Muscle of leg (tissue), 11 donors: ENCODE results near the gene STARD3. TPM values are rescaled to one million over a fixed set of nuclear protein-coding genes. Genes with fewer than 3 reads are reported as not detected.
A peak's percentile ranks its signal among the peaks of the same experiment; 100 is the strongest.
"Not testable (repeated sequence)": the region's sequence is repeated elsewhere in the genome, so short reads cannot be mapped to it uniquely, and the experiment has no call there.

Experiments used
- DNase-seq: peaks from one replicate; pipeline ENCODE4 v3.0.0; 2013
- H3K27ac ChIP-seq: one replicate; pipeline ENCODE4 v1.5.1; 2013; ENCODE audit warnings: mild to moderate bottlenecking, low read length, control low read depth
- H3K27me3 ChIP-seq: one replicate; pipeline ENCODE4 v1.6.1; 2013; ENCODE audit warnings: low read length; ENCODE audit not compliant: control insufficient read depth, insufficient read depth
- H3K36me3 ChIP-seq: one replicate; pipeline ENCODE4 v1.6.1; 2013; ENCODE audit warnings: low read length; ENCODE audit not compliant: control insufficient read depth, insufficient read depth
- H3K4me1 ChIP-seq: one replicate; pipeline ENCODE4 v1.6.1; 2013; ENCODE audit warnings: low read length; ENCODE audit not compliant: control insufficient read depth, insufficient read depth
- H3K4me3 ChIP-seq: one replicate; pipeline ENCODE4 v1.5.1; 2013; ENCODE audit warnings: low read length, control low read depth
- H3K9me3 ChIP-seq: replicated peaks from 2 replicates; pipeline ENCODE4 v1.6.1; 2013; ENCODE audit warnings: low read depth, low read length; ENCODE audit not compliant: control insufficient read depth
- WGBS: methylation state at CpG from one replicate; pipeline ENCODE4 v1.1.5; 2013; ENCODE audit warnings: missing lambda C conversion rate; ENCODE audit not compliant: insufficient coverage; 5-methylcytosine and 5-hydroxymethylcytosine counted together
- polyA plus RNA-seq, 8 donors: library from polyadenylated mRNA; unstranded; fragments of 120-200 nt; gene quantifications; one replicate each; pipeline versions ENCODE4 v1.2.1 to v1.2.3, GENCODE V29; 2013; ENCODE audit warnings: inconsistent platforms in 1 of 8, low replicate concordance in 1 of 8; ENCODE audit not compliant: insufficient read length in 8 of 8, insufficient read depth in 1 of 8
- total RNA-seq: library from RNA; stranded (reverse); fragments of 120-200 nt; gene quantifications from one replicate; pipeline ENCODE4 v1.2.4, GENCODE V29; 2013

STARD3 gene
- total and polyA plus RNA-seq, 9 donors = 12.5 to 41.5 (median 32.5) TPM

GRCh38 chr17:39705786-39706348 lies 68.9 kb downstream of the STARD3 start:
- no peak for DNase-seq
- WGBS = 83% methylated on average over 11 of the region's 12 CpGs

GRCh38 chr17:39706383-39706782 lies 69.4 kb downstream of the STARD3 start:
- 73% methylated on average over 2 of the region's 8 CpGs for WGBS
- Histone ChIP-seq H3K27ac (peak overlapping the region; percentile 85), H3K4me3 (no peak overlapping the region), H3K27me3 (peaks cover 4% of the 10 kb centered on the region), H3K9me3 (no peaks in the 10 kb centered on the region), H3K4me1 (peaks cover 53% of the 10 kb centered on the region), H3K36me3 (peaks cover 57% of the 10 kb centered on the region)
- DNase-seq = no peak

More at GRCh38 chr17:39705786-39706348, 68.9 kb downstream of the STARD3 start:
- Histone ChIP-seq H3K36me3 (peaks cover 52% of the 10 kb centered on the region), H3K4me3 (no peak overlapping the region), H3K27me3 (peaks cover 10% of the 10 kb centered on the region), H3K27ac (peak overlapping the region; percentile 85), H3K9me3 (no peaks in the 10 kb centered on the region), H3K4me1 (peaks cover 58% of the 10 kb centered on the region)

GRCh38 chr17:39706921-39707337 lies 70.0 kb downstream of the STARD3 start:
- Histone ChIP-seq H3K4me1 (peaks cover 49% of the 10 kb centered on the region), H3K9me3 (no peaks in the 10 kb centered on the region), H3K27ac (peak overlapping the region; percentile 13), H3K27me3 (no peaks in the 10 kb centered on the region), H3K4me3 (no peak overlapping the region), H3K36me3 (peaks cover 62% of the 10 kb centered on the region)
- 97% methylated on average over 4 of the region's 7 CpGs for whole genome bisulfite sequencing
- no peak for DNase-seq

- no peak for DNase-seq
- H3K4me3 ChIP-seq = no peak overlapping the region
- peaks cover 72% of the 10 kb centered on the region for H3K36me3 ChIP-seq
- H3K4me1 ChIP-seq = peaks cover 28% of the 10 kb centered on the region
- WGBS = 82% methylated on average over 9 of the region's 14 CpGs
- H3K9me3 ChIP-seq = no peaks in the 10 kb centered on the region
- no peaks in the 10 kb centered on the region for H3K27me3 ChIP-seq
- H3K27ac ChIP-seq = no peak overlapping the region
Observed at GRCh38 chr17:39709319-39709997, 72.5 kb downstream of the STARD3 start.

- H3K27me3 ChIP-seq = no peaks in the 10 kb centered on the region
- H3K4me3 ChIP-seq = no peak overlapping the region
- H3K27ac ChIP-seq = no peak overlapping the region
- no peak for DNase-seq
- H3K36me3 ChIP-seq = peaks cover 74% of the 10 kb centered on the region
- H3K4me1 ChIP-seq = peaks cover 20% of the 10 kb centered on the region
- 90% methylated on average over 14 of the region's 20 CpGs for WGBS
- H3K9me3 ChIP-seq = no peaks in the 10 kb centered on the region
Observed at GRCh38 chr17:39709998-39710964, 73.3 kb downstream of the STARD3 start.

- DNase-seq = not testable (repeated sequence)
- 93% methylated on average over 10 of the region's 11 CpGs for WGBS
- peaks cover 82% of the 10 kb centered on the region for H3K36me3 ChIP-seq
Observed at GRCh38 chr17:39711071-39711470, 74.1 kb downstream of the STARD3 start.

GRCh38 chr17:39711851-39712250 lies 74.9 kb downstream of the STARD3 start:
- Histone ChIP-seq H3K4me3 (no peak overlapping the region), H3K36me3 (peaks cover 88% of the 10 kb centered on the region), H3K27ac (no peak overlapping the region), H3K4me1 (peaks cover 11% of the 10 kb centered on the region), H3K9me3 (no peaks in the 10 kb centered on the region), H3K27me3 (no peaks in the 10 kb centered on the region)
- 93% methylated on average over 8 of the region's 10 CpGs for WGBS
- DNase-seq = no peak

More at GRCh38 chr17:39711071-39711470, 74.1 kb downstream of the STARD3 start:
- peaks cover 14% of the 10 kb centered on the region for H3K4me1 ChIP-seq
- H3K27ac ChIP-seq, H3K4me3 ChIP-seq, H3K9me3 ChIP-seq, H3K27me3 ChIP-seq: not testable (repeated sequence)

Other genes starting within 250 kb of the STARD3 start
- 8.1 TPM for gene FBXL20, start 235.5 kb upstream of the STARD3 start, total RNA-seq
- gene FBXL20, start 235.5 kb upstream of the STARD3 start, polyA plus RNA-seq = 1 to 10 TPM; 5.0 to 7.2 (median 5.9) TPM
- gene MED1, start 185.9 kb upstream of the STARD3 start, total RNA-seq = 18.5 TPM
- 10 to 100 TPM; 20.4 to 34.2 (median 27.4) TPM for gene MED1, start 185.9 kb upstream of the STARD3 start, polyA plus RNA-seq
- gene CDK12, start 175.7 kb upstream of the STARD3 start, total RNA-seq = 26.8 TPM
- 10 to 100 TPM; 24.1 to 34.0 (median 27.4) TPM for gene CDK12, start 175.7 kb upstream of the STARD3 start, polyA plus RNA-seq
- gene NEUROD2, start 29.2 kb upstream of the STARD3 start, total RNA-seq = not detected
- under 1 TPM in 7 of 8 donors, not detected in 1; 0.01 to 0.11 (median 0.05) TPM for gene NEUROD2, start 29.2 kb upstream of the STARD3 start, polyA plus RNA-seq
- gene PPP1R1B, start 10.2 kb upstream of the STARD3 start, total RNA-seq = 1.7 TPM
- gene PPP1R1B, start 10.2 kb upstream of the STARD3 start, polyA plus RNA-seq = 1 to 10 TPM in 5 of 8 donors, under 1 TPM in 3; 0.56 to 2.9 (median 1.3) TPM
- 286 TPM for gene TCAP, start 28.2 kb downstream of the STARD3 start, total RNA-seq
- gene TCAP, start 28.2 kb downstream of the STARD3 start, polyA plus RNA-seq = 100 to 1,000 TPM; 212 to 460 (median 330) TPM
- gene PNMT, start 31.3 kb downstream of the STARD3 start, total RNA-seq = 3.2 TPM
- 1 to 10 TPM; 1.7 to 6.6 (median 3.6) TPM for gene PNMT, start 31.3 kb downstream of the STARD3 start, polyA plus RNA-seq
- 16.0 TPM for gene PGAP3, start 50.9 kb downstream of the STARD3 start, total RNA-seq
- gene PGAP3, start 50.9 kb downstream of the STARD3 start, polyA plus RNA-seq = 10 to 100 TPM; 16.6 to 21.0 (median 18.1) TPM
- 80.4 TPM for gene ERBB2, start 62.9 kb downstream of the STARD3 start, total RNA-seq
- 100 to 1,000 TPM; 114 to 171 (median 124) TPM for gene ERBB2, start 62.9 kb downstream of the STARD3 start, polyA plus RNA-seq
- 17.9 TPM for gene MIEN1, start 93.4 kb downstream of the STARD3 start, total RNA-seq
- 10 to 100 TPM; 17.5 to 23.5 (median 20.9) TPM for gene MIEN1, start 93.4 kb downstream of the STARD3 start, polyA plus RNA-seq
- 0.40 TPM for gene GRB7, start 100.8 kb downstream of the STARD3 start, total RNA-seq
- 1 to 10 TPM in 2 of 8 donors, under 1 TPM in 6; 0.15 to 3.0 (median 0.61) TPM for gene GRB7, start 100.8 kb downstream of the STARD3 start, polyA plus RNA-seq
- 0.18 TPM for gene IKZF3, start 227.2 kb downstream of the STARD3 start, total RNA-seq
- gene IKZF3, start 227.2 kb downstream of the STARD3 start, polyA plus RNA-seq = under 1 TPM; 0.09 to 0.38 (median 0.15) TPM
- not detected for gene ZPBP2, start 231.1 kb downstream of the STARD3 start, total RNA-seq
- gene ZPBP2, start 231.1 kb downstream of the STARD3 start, polyA plus RNA-seq = under 1 TPM in 1 of 8 donors, not detected in 7; 0.09 TPM